GM12874 (cell line): Measurements from ENCODE around the gene SRP9.

Experiments used
- TF ChIP-seq, protein P1 (sequence below): IDR thresholded peaks from 2 replicates; pipeline ENCODE4 v1.5.1; 2011; ENCODE audit warnings: low read depth, mild to moderate bottlenecking, control low read depth, low read length, moderate library complexity; ENCODE audit not compliant: insufficient read depth

Gene SRP9

GRCh38 chr1:225757927-225758656 lies 19.5 kb upstream of the SRP9 start:
- TF ChIP-seq, protein P1, sequence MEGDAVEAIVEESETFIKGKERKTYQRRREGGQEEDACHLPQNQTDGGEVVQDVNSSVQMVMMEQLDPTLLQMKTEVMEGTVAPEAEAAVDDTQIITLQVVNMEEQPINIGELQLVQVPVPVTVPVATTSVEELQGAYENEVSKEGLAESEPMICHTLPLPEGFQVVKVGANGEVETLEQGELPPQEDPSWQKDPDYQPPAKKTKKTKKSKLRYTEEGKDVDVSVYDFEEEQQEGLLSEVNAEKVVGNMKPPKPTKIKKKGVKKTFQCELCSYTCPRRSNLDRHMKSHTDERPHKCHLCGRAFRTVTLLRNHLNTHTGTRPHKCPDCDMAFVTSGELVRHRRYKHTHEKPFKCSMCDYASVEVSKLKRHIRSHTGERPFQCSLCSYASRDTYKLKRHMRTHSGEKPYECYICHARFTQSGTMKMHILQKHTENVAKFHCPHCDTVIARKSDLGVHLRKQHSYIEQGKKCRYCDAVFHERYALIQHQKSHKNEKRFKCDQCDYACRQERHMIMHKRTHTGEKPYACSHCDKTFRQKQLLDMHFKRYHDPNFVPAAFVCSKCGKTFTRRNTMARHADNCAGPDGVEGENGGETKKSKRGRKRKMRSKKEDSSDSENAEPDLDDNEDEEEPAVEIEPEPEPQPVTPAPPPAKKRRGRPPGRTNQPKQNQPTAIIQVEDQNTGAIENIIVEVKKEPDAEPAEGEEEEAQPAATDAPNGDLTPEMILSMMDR: no peak

DNA sequence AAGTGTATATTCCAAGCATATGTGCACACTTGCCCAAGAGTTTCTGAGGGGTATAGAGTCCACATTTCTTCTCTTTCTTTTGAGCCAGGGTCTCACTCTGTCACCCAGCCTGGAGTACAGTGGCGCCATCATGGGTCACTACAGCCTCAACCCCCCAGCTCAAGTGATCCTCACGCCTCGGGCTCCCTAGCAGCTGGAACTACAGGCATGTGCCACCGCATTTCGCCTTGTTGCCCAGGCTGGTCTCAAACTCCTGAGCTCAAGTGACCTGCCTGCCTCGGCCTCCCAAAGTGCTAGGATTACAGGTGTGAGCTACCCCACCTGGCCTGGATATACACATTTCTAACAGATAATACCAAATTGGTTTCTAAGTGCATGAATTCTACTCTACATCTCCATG lies 17.1 kb upstream of the SRP9 start:
- TF ChIP-seq, protein P1: no peak

DNA sequence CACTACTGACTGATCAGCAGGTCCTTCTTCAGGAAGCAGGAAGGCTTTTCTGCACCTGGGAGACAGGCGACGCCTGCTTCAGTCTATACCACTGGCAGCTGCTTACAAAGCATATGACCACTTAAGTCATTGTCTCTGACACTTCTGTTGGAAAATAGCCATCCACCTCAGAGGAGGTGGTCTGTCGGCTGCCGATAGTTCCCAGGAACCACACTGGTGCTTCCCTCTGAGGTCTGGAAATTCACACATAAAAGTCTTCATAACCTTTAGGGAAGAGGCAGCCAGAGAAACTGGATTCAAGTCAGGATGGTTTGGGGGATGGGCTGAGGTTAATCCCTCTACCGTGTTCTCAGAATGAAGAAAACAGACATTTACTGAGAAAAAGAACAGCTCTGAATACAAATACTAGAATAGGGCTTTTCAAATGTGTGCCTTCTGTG lies 15.6 kb upstream of the SRP9 start:
- TF ChIP-seq, protein P1: no peak

GRCh38 chr1:225762444-225762843 lies 15.2 kb upstream of the SRP9 start:
- TF ChIP-seq, protein P1: no peak

DNA sequence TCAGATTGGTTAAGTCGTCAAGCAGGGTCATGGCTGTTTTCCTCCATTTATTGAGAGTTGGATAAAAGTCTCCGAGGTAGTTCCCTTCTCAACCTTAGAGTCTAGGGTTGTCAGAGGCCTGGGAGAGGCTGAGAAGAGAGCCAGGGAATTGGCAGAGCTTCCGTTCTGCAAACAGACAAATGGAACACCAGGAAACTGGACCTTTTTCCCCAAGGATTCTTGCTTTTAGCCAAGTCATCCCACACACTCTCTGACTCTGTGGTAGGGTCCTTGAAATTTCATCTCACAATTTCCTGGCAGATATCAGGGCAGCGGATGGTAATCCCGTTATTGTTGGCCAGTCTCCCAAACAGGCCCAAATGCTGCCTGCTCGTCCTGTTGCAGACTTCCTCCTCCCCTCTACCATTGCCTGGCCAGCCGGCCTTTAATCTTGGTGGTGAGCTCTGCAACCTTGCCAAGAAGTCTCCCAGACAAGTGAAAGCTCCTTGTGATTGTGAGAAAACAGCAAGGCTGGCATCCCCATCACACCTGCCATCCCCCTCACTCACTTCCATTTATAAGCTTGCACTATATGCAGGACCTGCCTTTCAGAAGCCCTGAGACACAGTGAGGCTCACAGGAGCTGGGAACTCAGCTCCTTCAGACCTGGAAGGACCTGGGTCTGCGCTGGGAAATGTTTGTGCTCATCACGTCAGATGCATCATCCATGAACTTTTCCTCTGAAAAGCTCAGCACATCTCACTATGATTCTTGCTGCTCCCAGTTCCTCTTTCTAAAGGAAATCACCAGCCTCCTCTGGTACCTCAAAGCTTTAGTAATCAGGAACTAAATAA lies 13.7 kb upstream of the SRP9 start:
- TF ChIP-seq, protein P1: no peak

GRCh38 chr1:225765982-225766674 lies 11.5 kb upstream of the SRP9 start:
- TF ChIP-seq, protein P1: no peak

- TF ChIP-seq, protein P1: no peak
Measured at GRCh38 chr1:225766967-225767633, 10.5 kb upstream of the SRP9 start.
